A673 (cell line): ENCODE results near the gene ANKRD37. TPM values are rescaled to one million over a fixed set of nuclear protein-coding genes. Genes with fewer than 3 reads are reported as not detected.

ENCODE experiments used
- BruUV-seq: library from RNA; stranded (reverse); fragments of 400-500 nt; replicated peaks from 2 replicates; lab custom pipeline; 2021; lab: Mats Ljungman, UMichigan
- CTCF ChIA-PET: fragments of 300-600 bp; sonication (Branson Sonifier 250); formaldehyde crosslinking; loops from one replicate; lab custom pipeline; 2022; ENCODE audit warnings: antibody characterized with exemption; lab: Charles Lee
- POLR2A ChIA-PET: fragments of 300-600 bp; sonication (Branson Sonifier 250); formaldehyde crosslinking; loops from one replicate; lab custom pipeline; 2022; ENCODE audit warnings: antibody characterized with exemption; ENCODE audit not compliant: low non-redundant PET; lab: Charles Lee
- DNase-seq: peaks from one replicate; pipeline ENCODE4 v3.0.0-alpha.2; 2015; ENCODE audit warnings: low spot score
- H3K27ac ChIP-seq: fragments of 200-600 bp; sonication (generic); 2 replicates; pipeline ENCODE4 v1.5.1; 2016; ENCODE audit warnings: mixed run types, low read depth, mild to moderate bottlenecking, mixed read lengths, antibody characterized with exemption, low read length; ENCODE audit not compliant: poor library complexity, severe bottlenecking
- H3K27me3 ChIP-seq: fragments of 200-600 bp; sonication (generic); replicated peaks from 2 replicates; pipeline ENCODE4 v1.6.1; 2017; ENCODE audit warnings: mixed run types, low read depth, mild to moderate bottlenecking, mixed read lengths, antibody characterized with exemption, low read length; ENCODE audit not compliant: insufficient read depth, poor library complexity
- H3K36me3 ChIP-seq: fragments of 200-600 bp; sonication (generic); 2 replicates; pipeline ENCODE4 v1.6.1; 2016; ENCODE audit warnings: mixed run types, mild to moderate bottlenecking, mixed read lengths, antibody characterized with exemption, low read length; ENCODE audit not compliant: insufficient read depth, poor library complexity, severe bottlenecking
- H3K4me1 ChIP-seq: fragments of 200-600 bp; sonication (generic); 2 replicates; pipeline ENCODE4 v1.6.1; 2017; ENCODE audit warnings: mixed run types, mild to moderate bottlenecking, mixed read lengths, antibody characterized with exemption, low read length; ENCODE audit not compliant: insufficient read depth, poor library complexity, severe bottlenecking
- H3K4me3 ChIP-seq: fragments of 200-600 bp; sonication (generic); 2 replicates; pipeline ENCODE4 v1.5.1; 2016; ENCODE audit warnings: low read depth, mixed run types, mild to moderate bottlenecking, mixed read lengths, low read length; ENCODE audit not compliant: poor library complexity, severe bottlenecking
- H3K9me3 ChIP-seq: fragments of 200-600 bp; sonication (generic); 2 replicates; pipeline ENCODE4 v1.6.1; 2016; ENCODE audit warnings: mixed run types, low read depth, mild to moderate bottlenecking, mixed read lengths, antibody characterized with exemption, low read length; ENCODE audit not compliant: poor library complexity, severe bottlenecking
- EZH2 ChIP-seq: fragments of 200-600 bp; sonication (generic); IDR thresholded peaks from 2 replicates; pipeline ENCODE4 v1.6.1; 2017; ENCODE audit warnings: borderline replicate concordance, low read depth, mild to moderate bottlenecking, mixed read lengths, antibody characterized with exemption, low read length; ENCODE audit not compliant: poor library complexity, severe bottlenecking
- intact Hi-C: fragments of 100-400 bp; cut with micrococcal nuclease; formaldehyde crosslinking; loops from one replicate; pipeline ENCODE4 v1.10.0; 2022; ENCODE audit not compliant: unreplicated experiment
- total RNA-seq: library from RNA; stranded (reverse); gene quantifications from 2 replicates; pipeline ENCODE4 v1.2.3, GENCODE V29; 2021
- TF ChIP-seq, protein P1 (sequence below): fragments of 300-800, 200-600 bp; sonication (generic); conservative IDR thresholded peaks from 2 replicates; pipeline ENCODE4 v1.5.1; 2017; ENCODE audit warnings: low read depth, mild to moderate bottlenecking, antibody characterized with exemption, low read length, moderate library complexity, mixed read lengths

The ANKRD37 gene
- total RNA-seq, 1 experiment from 2014 or later = not detected

DNA sequence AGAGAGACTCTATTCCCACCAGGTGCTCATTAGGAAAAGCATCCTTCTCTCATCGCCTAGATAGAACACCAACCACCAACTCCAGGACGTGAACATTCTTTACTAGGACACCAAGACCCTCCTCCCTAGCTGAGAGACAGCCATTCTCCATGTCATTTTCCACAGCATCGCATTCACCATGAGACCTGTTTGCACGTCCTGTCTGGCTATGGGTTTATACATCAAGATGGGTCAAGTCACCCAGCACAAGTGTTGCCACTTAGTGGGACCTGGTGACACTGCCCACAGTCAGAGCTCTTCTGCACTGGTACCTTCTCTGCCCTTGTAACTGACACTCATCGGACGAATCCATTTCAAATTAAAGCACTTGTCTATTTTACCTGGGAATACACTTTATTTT, 18.4 kb upstream of the ANKRD37 start:
- H3K4me1 ChIP-seq = peaks cover 11% of the 10 kb centered on the region
- DNase-seq = no peak
- intact Hi-C loops = no loop called here
- peaks cover 16% of the 10 kb centered on the region for H3K9me3 ChIP-seq
- H3K27me3 ChIP-seq = peaks cover 11% of the 10 kb centered on the region
- no peak overlapping the region for H3K27ac ChIP-seq
- no peaks in the 10 kb centered on the region for H3K36me3 ChIP-seq
- CTCF ChIA-PET = no interaction called here
- H3K4me3 ChIP-seq = no peak overlapping the region
- BruUV-seq = no TSS peak
- POLR2A ChIA-PET = no interaction called here
- TF ChIP-seq, protein P1, sequence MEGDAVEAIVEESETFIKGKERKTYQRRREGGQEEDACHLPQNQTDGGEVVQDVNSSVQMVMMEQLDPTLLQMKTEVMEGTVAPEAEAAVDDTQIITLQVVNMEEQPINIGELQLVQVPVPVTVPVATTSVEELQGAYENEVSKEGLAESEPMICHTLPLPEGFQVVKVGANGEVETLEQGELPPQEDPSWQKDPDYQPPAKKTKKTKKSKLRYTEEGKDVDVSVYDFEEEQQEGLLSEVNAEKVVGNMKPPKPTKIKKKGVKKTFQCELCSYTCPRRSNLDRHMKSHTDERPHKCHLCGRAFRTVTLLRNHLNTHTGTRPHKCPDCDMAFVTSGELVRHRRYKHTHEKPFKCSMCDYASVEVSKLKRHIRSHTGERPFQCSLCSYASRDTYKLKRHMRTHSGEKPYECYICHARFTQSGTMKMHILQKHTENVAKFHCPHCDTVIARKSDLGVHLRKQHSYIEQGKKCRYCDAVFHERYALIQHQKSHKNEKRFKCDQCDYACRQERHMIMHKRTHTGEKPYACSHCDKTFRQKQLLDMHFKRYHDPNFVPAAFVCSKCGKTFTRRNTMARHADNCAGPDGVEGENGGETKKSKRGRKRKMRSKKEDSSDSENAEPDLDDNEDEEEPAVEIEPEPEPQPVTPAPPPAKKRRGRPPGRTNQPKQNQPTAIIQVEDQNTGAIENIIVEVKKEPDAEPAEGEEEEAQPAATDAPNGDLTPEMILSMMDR = no peak
- no peak for TF ChIP-seq EZH2

GRCh38 chr4:185379326-185380295, 17.0 kb upstream of the ANKRD37 start:
- ChIA-PET CTCF (no interaction called here), POLR2A (no interaction called here)
- no peak for TF ChIP-seq EZH2
- TF ChIP-seq, protein P1 = no peak

DNA sequence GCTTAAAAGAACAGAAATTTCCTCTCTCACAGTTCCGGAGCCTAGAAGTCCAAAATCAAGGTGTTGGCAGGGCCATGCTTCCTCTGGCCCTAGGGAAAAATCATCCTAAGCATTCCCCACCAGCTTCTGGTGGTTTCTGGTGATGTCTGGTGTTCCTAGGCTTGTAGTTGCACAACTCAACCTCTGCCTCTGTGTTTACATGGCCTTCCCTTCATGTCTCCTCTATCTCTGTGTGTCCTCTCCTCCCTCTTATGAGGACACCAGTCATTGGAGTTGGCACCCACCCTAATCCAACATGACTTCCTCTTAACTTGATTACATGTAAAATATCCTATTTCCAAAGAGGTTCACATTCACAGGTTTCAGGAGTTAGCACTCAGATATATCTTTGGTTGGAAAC, 16.3 kb upstream of the ANKRD37 start:
- CTCF ChIA-PET = no interaction called here
- H3K4me3 ChIP-seq = no peak overlapping the region

More at GRCh38 chr4:185379326-185380295, 17.0 kb upstream of the ANKRD37 start:
- Histone ChIP-seq H3K4me1 (peaks cover 13% of the 10 kb centered on the region), H3K27ac (no peak overlapping the region), H3K36me3 (no peaks in the 10 kb centered on the region), H3K9me3 (peaks cover 16% of the 10 kb centered on the region), H3K27me3 (peaks cover 9% of the 10 kb centered on the region), H3K4me3 (no peak overlapping the region)
- intact Hi-C loops = loop anchor here (2.0 kb wide), 1 partner anchor 169 kb away; no protein-coding TSS in a partner anchor
- BruUV-seq = no TSS peak
- no peak for DNase-seq

More for the DNA sequence above, 16.3 kb upstream of the ANKRD37 start:
- Histone ChIP-seq H3K4me1 (peaks cover 20% of the 10 kb centered on the region), H3K27me3 (peaks cover 9% of the 10 kb centered on the region), H3K9me3 (peaks cover 16% of the 10 kb centered on the region), H3K36me3 (no peaks in the 10 kb centered on the region), H3K27ac (no peak overlapping the region)
- BruUV-seq = no TSS peak
- no peak for DNase-seq
- TF ChIP-seq EZH2 = no peak
- TF ChIP-seq, protein P1 = no peak
- intact Hi-C loops = loop anchor here (2.0 kb wide), 1 partner anchor 170 kb away; no protein-coding TSS in a partner anchor
- POLR2A ChIA-PET = interaction anchor here (0.6 kb wide), 1 partner anchor 18 kb away, joined by 5 read pairs; no protein-coding TSS in a partner anchor
